Panc1 (cell line): Measurements from ENCODE around the gene SLC37A1. TPM values are rescaled to one million over a fixed set of nuclear protein-coding genes. Genes with fewer than 3 reads are reported as not detected.

Source experiments
- ATAC-seq: fragments of 200-7000 bp; cut with Tn5 transposase; 2 replicates; pipeline ENCODE4 v1.9.1; 2020; ENCODE audit warnings: mild to moderate bottlenecking, moderate library complexity
- BruUV-seq: library from RNA; stranded (reverse); fragments of 400-500 nt; replicated peaks from 2 replicates; lab custom pipeline; 2021; lab: Mats Ljungman, UMichigan
- CTCF ChIA-PET: fragments of 300-600 bp; sonication (Branson Sonifier 250); formaldehyde crosslinking; loops from one replicate; lab custom pipeline; 2022; ENCODE audit warnings: antibody characterized with exemption; lab: Charles Lee
- POLR2A ChIA-PET: fragments of 300-600 bp; sonication (Branson Sonifier 250); formaldehyde crosslinking; loops from one replicate; lab custom pipeline; 2022; ENCODE audit warnings: antibody characterized with exemption; lab: Charles Lee
- DNase-seq: peaks from one replicate; pipeline ENCODE4 v3.0.0-alpha.2; 2010; ENCODE audit warnings: low read depth, low spot score
- H3K27ac ChIP-seq: 2 replicates; pipeline ENCODE4 v1.5.1; 2011; ENCODE audit warnings: mild to moderate bottlenecking, low read length, inconsistent platforms
- H3K27me3 ChIP-seq: fragments of 200-500 bp; sonication (Bioruptor generic); 2 replicates; pipeline ENCODE4 v1.6.0; 2014; ENCODE audit warnings: low read length, inconsistent platforms; ENCODE audit not compliant: control insufficient read depth, insufficient read depth
- H3K36me3 ChIP-seq: fragments of 200-500 bp; sonication (Bioruptor generic); 2 replicates; pipeline ENCODE4 v1.5.1; 2014; ENCODE audit warnings: inconsistent platforms, mild to moderate bottlenecking, low read length, moderate library complexity; ENCODE audit not compliant: control insufficient read depth, insufficient read depth
- H3K4me1 ChIP-seq: 2 replicates; pipeline ENCODE4 v1.5.1; 2011; ENCODE audit warnings: inconsistent platforms, mild to moderate bottlenecking, low read length, moderate library complexity; ENCODE audit not compliant: control insufficient read depth, insufficient read depth
- H3K4me3 ChIP-seq, 2 experiments: 2 replicates each; pipeline ENCODE4 v1.5.1; 2011 to 2012; ENCODE audit warnings: low read depth in 2 of 2, low read length in 2 of 2, mild to moderate bottlenecking in 2 of 2, inconsistent platforms in 1 of 2, moderate library complexity in 1 of 2
- H3K9me3 ChIP-seq: fragments of 200-500 bp; sonication (Bioruptor generic); 2 replicates; pipeline ENCODE4 v1.5.1; 2014; ENCODE audit warnings: low read depth, mild to moderate bottlenecking, inconsistent platforms, low read length, moderate library complexity; ENCODE audit not compliant: control insufficient read depth, insufficient read depth
- CTCF ChIP-seq: fragments of 450-650 bp; IDR thresholded peaks from 2 replicates; pipeline ENCODE4 v1.5.1; 2017; ENCODE audit warnings: mild to moderate bottlenecking
- POLR2AphosphoS5 ChIP-seq: IDR thresholded peaks from 2 replicates; pipeline ENCODE4 v1.6.1; 2012; ENCODE audit warnings: mild to moderate bottlenecking, low read depth, low read length, moderate library complexity
- REST ChIP-seq, 2 experiments: IDR thresholded peaks; 2 replicates each; pipeline ENCODE4 v1.6.1; 2011 to 2012; ENCODE audit warnings: low read depth in 2 of 2, control low read depth in 1 of 2, low read length in 1 of 2, mild to moderate bottlenecking in 1 of 2, moderate library complexity in 1 of 2; ENCODE audit not compliant: insufficient read depth in 1 of 2
- SIN3A ChIP-seq: IDR thresholded peaks from 2 replicates; pipeline ENCODE4 v1.6.1; 2012; ENCODE audit warnings: low read depth, mild to moderate bottlenecking, low read length, moderate library complexity, borderline replicate concordance; ENCODE audit not compliant: insufficient read depth
- TCF7L2 ChIP-seq: IDR thresholded peaks from 2 replicates; pipeline ENCODE4 v1.6.1; 2011; ENCODE audit warnings: mild to moderate bottlenecking, low read depth, low read length, inconsistent platforms
- in situ Hi-C: cut with HindIII; loops from 2 replicates; pipeline ENCODE4 v1.10.0; 2016; ENCODE audit warnings: low sequenced_read_pairs, low pct_unique_long_range_greater_than_20kb
- intact Hi-C: fragments of 100-400 bp; cut with micrococcal nuclease; formaldehyde crosslinking; loops from one replicate; pipeline ENCODE4 v1.10.0; 2022; ENCODE audit not compliant: unreplicated experiment
- total RNA-seq: library from RNA; stranded (reverse); gene quantifications from one replicate; pipeline ENCODE4 v1.2.1, GENCODE V29; 2021; ENCODE audit not compliant: unreplicated experiment

Gene SLC37A1
- total RNA-seq, 1 experiment from 2014 or later = 7.7 TPM

GRCh38 chr21:42525676-42526378 is 12.2 kb downstream of the SLC37A1 start:
- in situ Hi-C loops (no loop called here), intact Hi-C loops (no loop called here)

GRCh38 chr21:42526379-42526727 is 12.7 kb downstream of the SLC37A1 start:
- ChIA-PET POLR2A (no interaction called here), CTCF (no interaction called here)
- no peak overlapping the region for H3K27ac ChIP-seq
- no peak for TF ChIP-seq CTCF
- TF ChIP-seq TCF7L2 = no peak
- no peak for TF ChIP-seq REST (IDR thresholded peaks at IDR 0.05; ENCODE audit: insufficient read depth in 1 of 2, low read depth in 2 of 2, low read length in 1 of 2)
- no peak for TF ChIP-seq SIN3A
- TF ChIP-seq POLR2AphosphoS5 = no peak
- no TSS peak for BruUV-seq
- H3K4me3 ChIP-seq = no peak overlapping the region
- ATAC-seq (no peak), DNase-seq (no peak)
- no peaks in the 10 kb centered on the region for H3K27me3 ChIP-seq
- H3K9me3 ChIP-seq = no peaks in the 10 kb centered on the region
- no peaks in the 10 kb centered on the region for H3K4me1 ChIP-seq
- no peaks in the 10 kb centered on the region for H3K36me3 ChIP-seq
- intact Hi-C loops (no loop called here), in situ Hi-C loops (no loop called here)

More at GRCh38 chr21:42525676-42526378, 12.2 kb downstream of the SLC37A1 start:
- ChIA-PET CTCF (no interaction called here), POLR2A (no interaction called here)
- Histone ChIP-seq H3K9me3 (no peaks in the 10 kb centered on the region), H3K27me3 (no peaks in the 10 kb centered on the region), H3K4me1 (no peaks in the 10 kb centered on the region), H3K4me3 (no peak overlapping the region), H3K27ac (no peak overlapping the region), H3K36me3 (no peaks in the 10 kb centered on the region)
- DNase-seq (no peak), ATAC-seq (no peak)
- BruUV-seq = no TSS peak
- TF ChIP-seq TCF7L2 = no peak
- no peak for TF ChIP-seq CTCF
- TF ChIP-seq REST (IDR thresholded peaks at IDR 0.05; ENCODE audit: insufficient read depth in 1 of 2, low read depth in 2 of 2, low read length in 1 of 2) = no peak
- no peak for TF ChIP-seq POLR2AphosphoS5
- TF ChIP-seq SIN3A = no peak
